ENCODE measurements around the gene CTSA.

CTSA gene

GRCh38 chr20:45938727-45939438 lies 47.7 kb downstream of the CTSA start:
- no peak for DNase-seq (ENCODE audit: low read depth in 2 of 2)

DNA sequence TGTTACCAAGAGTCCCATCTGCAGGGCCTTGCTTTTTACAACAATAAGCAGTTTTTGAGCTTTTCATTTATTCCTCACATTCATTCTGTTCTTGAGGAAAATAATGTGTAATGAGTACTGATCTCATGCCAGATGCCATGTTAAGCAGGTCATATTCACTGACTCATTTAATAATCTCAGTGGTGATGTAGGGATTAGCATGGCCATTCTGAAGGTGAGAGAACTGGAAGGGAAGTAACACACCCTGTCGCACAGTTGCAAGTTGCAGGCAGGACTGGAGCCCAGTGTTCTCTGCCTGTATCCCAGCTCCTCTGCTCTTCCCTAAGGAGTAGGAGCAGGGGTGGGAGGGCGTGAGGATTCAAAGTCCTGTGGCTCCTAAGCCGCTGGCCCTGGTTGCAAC lies 48.9 kb downstream of the CTSA start:
- DNase-seq (ENCODE audit: low read depth in 2 of 2): no peak

DNA sequence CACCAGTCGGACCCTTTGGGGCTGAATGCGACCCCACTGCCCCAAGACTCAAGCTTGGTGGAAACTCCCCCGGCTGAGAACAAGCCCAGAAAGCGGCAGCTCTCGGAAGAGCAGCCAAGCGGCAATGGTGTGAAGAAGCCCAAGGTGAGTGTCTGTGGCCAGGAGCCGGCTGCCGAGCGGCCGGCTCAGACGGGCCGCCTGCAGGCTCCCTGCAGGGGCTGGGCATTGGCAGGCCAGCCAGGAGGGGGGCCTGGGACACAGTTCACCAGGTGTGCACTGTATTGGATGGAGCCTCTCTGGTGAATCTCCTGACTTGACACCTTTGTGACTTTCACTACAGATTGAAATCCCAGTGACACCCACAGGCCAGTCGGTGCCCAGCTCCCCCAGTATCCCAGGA lies 49.3 kb downstream of the CTSA start:
- no peak for DNase-seq (ENCODE audit: low read depth in 2 of 2)

- no peak for DNase-seq (ENCODE audit: low read depth in 2 of 2)
Observed at GRCh38 chr20:45943613-45944012, 52.5 kb downstream of the CTSA start.

GRCh38 chr20:45944151-45944964 lies 53.2 kb downstream of the CTSA start:
- no peak for DNase-seq (ENCODE audit: low read depth in 2 of 2)

DNA sequence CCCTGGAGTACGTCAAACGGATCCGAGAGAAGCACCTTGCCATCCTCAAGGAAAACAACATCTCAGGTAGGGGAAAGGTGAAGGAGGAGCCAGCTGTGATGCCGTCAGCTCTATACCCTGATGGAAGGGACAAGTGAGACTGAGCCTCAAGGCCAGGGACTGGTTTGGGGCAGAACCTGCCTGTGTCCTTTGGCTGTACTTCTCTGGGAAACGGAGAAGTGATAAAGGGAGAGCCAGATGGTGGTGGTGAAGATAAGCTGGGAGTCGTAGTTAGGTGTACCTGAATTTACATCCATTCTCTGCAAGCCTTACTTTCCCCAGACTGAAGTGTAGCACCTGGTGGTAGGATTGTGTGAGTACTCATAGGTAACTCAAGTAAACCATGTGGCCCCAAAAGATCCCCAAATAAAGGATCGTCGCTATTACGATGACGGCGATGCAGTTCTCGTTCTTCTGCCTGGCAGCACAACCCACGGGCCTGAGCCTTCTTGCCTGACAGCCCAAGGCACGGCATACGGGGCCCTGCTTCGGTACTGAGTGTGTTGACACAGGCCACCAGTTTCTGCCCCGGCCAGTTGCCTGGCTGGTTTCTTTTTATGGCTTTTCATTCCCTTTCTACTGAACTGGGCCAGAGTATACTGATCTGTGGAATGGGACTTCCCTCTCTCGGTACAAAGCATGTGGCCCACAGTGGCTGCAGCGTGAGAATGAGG lies 54.0 kb downstream of the CTSA start:
- no peak for DNase-seq (ENCODE audit: low read depth in 2 of 2)

DNA sequence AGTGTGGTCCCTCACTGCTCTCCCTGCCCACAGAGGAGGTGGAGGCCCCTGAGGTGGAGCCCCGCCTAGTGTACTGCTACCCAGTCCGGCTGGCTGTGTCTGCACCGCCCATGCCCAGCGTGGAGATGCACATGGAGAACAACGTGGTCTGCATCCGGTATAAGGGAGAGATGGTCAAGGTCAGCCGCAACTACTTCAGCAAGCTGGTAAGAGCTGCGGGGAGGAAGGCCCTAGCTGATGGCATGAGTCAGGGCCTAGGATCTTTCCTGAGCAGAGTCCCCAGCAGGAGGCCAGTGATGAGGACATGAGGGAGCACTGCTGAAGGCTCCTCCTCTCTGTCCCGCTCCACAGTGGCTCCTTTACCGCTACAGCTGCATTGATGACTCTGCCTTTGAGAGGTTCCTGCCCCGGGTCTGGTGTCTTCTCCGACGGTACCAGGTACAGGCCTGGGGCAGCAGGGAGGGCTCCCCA lies 54.6 kb downstream of the CTSA start:
- DNase-seq (ENCODE audit: low read depth in 2 of 2): no peak

DNA sequence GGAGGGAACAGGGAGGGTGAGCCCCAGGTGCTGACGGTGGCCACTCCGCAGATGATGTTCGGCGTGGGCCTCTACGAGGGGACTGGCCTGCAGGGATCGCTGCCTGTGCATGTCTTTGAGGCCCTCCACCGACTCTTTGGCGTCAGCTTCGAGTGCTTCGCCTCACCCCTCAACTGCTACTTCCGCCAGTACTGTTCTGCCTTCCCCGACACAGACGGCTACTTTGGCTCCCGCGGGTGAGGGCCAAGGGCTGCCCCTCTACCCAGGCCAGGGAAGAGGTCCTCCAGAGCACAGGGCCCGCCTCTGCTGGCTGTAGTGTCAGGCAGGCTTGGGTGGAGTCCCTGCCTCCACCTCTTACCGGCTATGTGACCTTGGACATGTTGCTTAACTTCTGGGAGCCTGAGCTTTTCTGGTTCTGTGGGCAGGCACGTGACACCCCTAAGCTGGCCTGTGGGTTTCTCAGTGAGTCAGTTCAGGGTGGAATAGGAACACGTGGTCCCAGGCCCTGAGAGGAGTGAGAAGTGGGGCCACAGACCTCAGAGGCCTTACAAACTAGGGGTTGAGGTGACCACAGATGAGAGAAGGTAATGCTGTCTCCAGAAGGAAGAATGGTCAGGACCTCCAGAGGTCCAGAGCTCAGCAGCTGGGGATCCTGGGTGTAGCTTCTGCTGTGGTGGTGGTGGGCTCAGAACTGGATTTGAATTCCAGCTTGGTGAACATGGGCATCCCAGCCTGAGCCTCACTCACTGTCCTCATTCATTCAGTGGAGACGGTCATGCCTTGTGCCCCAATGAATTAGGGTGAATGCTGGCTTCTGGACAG lies 55.2 kb downstream of the CTSA start:
- no peak for DNase-seq (ENCODE audit: low read depth in 2 of 2)

- DNase-seq (ENCODE audit: low read depth in 2 of 2): no peak
Observed at GRCh38 chr20:45947110-45947866, 56.2 kb downstream of the CTSA start.

- DNase-seq (ENCODE audit: low read depth in 2 of 2): no peak
Observed at GRCh38 chr20:45948261-45948733, 57.2 kb downstream of the CTSA start.

All from stimulated activated CD4-positive, alpha-beta T cell treated with anti-CD3 and anti-CD28 coated beads, Interleukin-4, amount 100 ng/mL, for 48 hours (primary cell).